GM18519 (cell line): ENCODE data around the gene SH3GLB2.

Experiments used
- ATAC-seq: cut with Tn5 transposase; IDR thresholded peaks from one replicate; pipeline ENCODE4 v1.9.1; 2021; ENCODE audit warnings: mild to moderate bottlenecking, moderate library complexity; ENCODE audit not compliant: unreplicated experiment, low FRiP score

The SH3GLB2 gene

GRCh38 chr9:129028192-129028966 lies at the start of gene SH3GLB2:
Gene SH3GLB2 (minus strand): TSS chr9:129028331. CDS start chr9:129028154, 177 bp downstream.
- peak; percentile 42 for ATAC-seq

- ATAC-seq: no peak
Observed at GRCh38 chr9:129077236-129077635, 49.1 kb upstream of the SH3GLB2 start.

GRCh38 chr9:129076640-129077037 lies 48.5 kb upstream of the SH3GLB2 start:
- no peak for ATAC-seq

GRCh38 chr9:129075996-129076639 lies 48.0 kb upstream of the SH3GLB2 start:
- no peak for ATAC-seq

GRCh38 chr9:129074106-129074505 lies 46.0 kb upstream of the SH3GLB2 start:
- ATAC-seq: no peak

- no peak for ATAC-seq
Observed at GRCh38 chr9:129073404-129073803, 45.3 kb upstream of the SH3GLB2 start.

- ATAC-seq: no peak
Observed at GRCh38 chr9:129072171-129072570, 44.0 kb upstream of the SH3GLB2 start.

GRCh38 chr9:129071526-129072126 lies 43.5 kb upstream of the SH3GLB2 start:
- ATAC-seq: no peak

GRCh38 chr9:129070696-129071525 lies 42.8 kb upstream of the SH3GLB2 start:
- no peak for ATAC-seq

GRCh38 chr9:129069862-129070641 lies 41.9 kb upstream of the SH3GLB2 start:
- ATAC-seq: no peak

- ATAC-seq: no peak
Observed at GRCh38 chr9:129068990-129069861, 41.1 kb upstream of the SH3GLB2 start.

GRCh38 chr9:129068110-129068509 lies 40.0 kb upstream of the SH3GLB2 start:
- ATAC-seq: no peak

GRCh38 chr9:129064499-129064908 lies 36.4 kb upstream of the SH3GLB2 start:
- no peak for ATAC-seq

GRCh38 chr9:129063061-129063460 lies 34.9 kb upstream of the SH3GLB2 start:
- ATAC-seq: no peak

- no peak for ATAC-seq
Observed at GRCh38 chr9:129060991-129061390, 32.9 kb upstream of the SH3GLB2 start.

- ATAC-seq: no peak
Observed at GRCh38 chr9:129059796-129060785, 32.0 kb upstream of the SH3GLB2 start.

- no peak for ATAC-seq
Observed at GRCh38 chr9:129058965-129059795, 31.0 kb upstream of the SH3GLB2 start.
